GM21825 (cell line): ENCODE data around the gene ZNF44.

Source experiments
- ATAC-seq: cut with Tn5 transposase; IDR thresholded peaks from one replicate; pipeline ENCODE4 v1.9.1; 2021; ENCODE audit warnings: mild to moderate bottlenecking, moderate library complexity; ENCODE audit not compliant: unreplicated experiment

ZNF44 gene

DNA sequence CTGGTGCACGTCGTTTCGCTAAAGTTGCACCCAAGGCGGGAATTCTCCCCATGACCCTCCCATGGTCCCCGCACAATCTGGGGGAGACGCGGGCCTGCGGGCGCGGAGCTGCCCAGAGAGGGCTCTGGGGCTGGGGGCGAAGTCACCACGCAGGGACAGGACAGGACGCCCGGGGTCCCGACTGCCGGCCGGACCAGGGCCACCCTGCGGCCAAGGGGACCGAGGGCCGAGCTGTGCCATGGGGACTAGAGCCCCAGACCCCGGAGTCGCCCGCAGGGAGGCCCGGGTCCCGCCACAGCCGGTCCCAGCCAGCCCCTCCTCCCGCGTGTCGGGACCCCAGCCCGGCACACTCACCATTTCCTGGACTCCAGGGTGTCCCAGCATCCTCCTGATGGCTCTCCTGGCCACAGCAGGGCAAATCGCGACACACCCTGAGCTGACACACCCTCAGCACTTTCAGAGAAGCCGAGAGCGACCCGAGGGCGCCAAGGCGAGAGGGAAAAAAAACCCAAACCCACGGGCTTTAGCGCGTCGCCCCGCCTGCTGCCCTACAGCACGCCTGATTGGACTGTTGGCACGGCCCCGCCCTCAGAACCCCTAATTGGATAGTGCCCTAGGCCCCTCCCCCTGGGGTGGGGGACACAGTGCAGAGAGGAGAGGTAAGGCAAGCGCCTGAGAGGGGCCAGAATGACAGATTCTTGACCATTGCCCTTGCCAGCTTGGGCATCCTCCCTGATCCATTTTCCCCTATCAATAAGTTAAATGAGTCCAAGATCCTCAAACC lies 28.6 kb downstream of the ZNF44 start:
- ATAC-seq = no peak

DNA sequence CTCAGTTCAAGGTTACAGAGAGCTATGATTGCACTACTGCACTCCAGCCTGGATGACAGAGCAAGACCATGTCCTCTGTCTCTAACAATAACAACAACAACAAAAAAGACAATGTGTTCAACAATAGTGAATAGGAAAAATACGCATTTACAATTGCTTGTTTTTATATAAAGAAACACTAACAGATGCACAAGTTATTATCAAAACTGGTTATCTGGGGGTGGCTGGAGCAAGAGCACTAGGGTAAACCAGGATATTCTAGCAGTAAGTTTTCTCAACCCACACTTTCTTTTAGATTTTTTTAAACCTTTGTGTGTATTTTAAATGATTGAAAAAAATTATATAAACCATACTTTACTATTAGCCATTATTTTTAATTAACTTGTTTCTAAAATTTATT lies 33.1 kb downstream of the ZNF44 start:
- ATAC-seq = no peak

DNA sequence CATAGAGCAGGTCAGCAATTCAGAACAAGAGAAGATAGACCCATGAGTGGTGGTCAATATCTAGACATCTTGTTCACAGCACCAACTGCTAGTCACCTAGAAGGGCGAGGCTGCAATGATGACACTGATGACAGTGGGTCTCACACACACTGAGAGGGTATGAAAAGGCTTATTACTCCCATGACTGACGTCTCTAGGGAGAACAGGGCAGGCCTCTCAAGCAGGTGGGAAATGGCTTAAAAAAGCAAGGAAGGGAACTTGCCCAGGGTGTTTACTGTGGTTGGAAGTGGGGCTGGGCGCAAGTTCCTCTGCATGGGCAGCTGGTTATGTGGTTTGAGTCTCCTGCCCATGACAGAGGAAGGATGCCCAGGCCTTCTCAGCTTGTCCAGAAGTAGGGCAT lies 33.8 kb downstream of the ZNF44 start:
- no peak for ATAC-seq

DNA sequence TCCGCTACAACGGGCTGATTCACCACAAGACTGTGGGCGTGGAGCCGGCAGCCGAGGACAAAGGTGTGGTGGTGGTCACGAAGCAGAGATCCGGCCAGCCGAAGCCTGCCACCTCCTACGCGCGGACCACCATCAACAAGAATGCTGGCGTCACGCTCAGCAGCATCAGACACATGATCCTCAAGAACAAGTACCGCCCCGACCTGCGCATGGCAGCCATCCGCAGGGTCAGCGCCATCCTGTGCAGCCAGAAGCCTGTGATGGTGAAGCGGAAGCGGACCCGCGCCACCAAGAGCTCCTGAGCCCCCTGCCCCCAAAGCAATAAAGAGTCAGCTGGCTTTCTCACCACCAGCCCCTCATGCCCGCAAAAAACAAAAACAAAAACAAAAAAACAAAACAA lies 34.4 kb downstream of the ZNF44 start:
- ATAC-seq = no peak

DNA sequence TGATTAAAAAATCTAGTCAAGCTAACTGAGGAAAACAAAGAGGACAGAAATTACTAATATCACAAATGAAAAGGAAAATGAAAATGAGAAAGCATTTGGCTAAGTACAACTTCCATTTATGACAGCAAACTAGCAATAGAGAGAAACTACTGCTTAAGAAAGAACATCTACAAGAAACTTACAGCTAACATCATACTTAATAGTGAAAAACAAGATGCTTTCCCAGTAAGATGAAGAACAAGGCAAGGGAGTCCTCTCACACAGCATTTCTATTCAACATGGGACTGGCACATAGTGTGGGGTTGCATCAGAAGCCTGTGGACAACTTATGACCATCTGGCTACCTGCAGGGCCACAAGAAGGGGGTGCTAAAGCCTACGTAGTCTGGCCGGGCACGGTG lies 39.3 kb downstream of the ZNF44 start:
- ATAC-seq = no peak

DNA sequence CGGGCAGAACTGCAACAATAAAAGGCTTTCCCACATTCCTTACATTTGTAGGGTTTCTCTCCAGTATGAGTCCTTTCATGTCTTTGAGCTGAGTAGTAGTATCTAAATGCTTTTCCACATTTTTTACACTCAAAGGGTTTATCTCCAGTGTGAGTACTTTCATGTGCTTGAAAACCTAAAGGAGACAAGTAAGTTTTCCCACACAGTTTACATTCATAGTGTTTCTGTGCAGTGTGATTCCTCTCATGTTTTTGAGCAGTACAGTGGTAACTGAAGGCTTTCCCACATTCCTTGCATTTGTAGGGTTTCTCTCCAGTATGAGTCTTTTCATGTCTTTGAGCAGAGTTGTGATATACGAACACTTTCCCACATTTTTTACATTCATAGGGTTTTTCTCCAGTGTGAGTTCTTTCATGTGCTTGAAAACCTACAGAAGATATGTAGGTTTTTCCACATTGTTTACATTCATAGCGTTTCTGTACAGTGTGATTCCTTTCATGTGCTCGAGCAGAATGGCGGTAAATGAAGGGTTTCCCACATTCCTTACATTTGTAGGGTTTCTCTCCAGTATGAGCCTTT lies 47.0 kb downstream of the ZNF44 start:
- ATAC-seq = no peak

DNA sequence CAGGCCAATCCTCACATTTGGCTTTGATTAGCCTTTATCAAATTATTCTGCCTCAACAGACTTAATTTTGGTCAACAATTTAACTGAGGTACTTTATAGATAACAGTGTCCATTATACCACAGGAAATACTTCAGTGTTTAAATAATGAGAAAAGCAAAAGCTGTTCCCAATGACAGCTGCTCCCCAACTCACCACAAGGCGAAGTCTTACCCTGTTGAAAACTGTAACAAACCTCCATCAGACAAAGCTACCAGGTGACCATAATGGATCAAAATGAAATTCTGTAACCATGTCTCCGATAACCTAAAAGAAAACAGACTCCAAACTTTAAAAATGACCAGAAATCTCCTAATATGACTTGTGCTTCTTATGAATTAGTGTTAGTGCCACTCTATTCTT lies 50.3 kb downstream of the ZNF44 start:
- ATAC-seq = no peak

DNA sequence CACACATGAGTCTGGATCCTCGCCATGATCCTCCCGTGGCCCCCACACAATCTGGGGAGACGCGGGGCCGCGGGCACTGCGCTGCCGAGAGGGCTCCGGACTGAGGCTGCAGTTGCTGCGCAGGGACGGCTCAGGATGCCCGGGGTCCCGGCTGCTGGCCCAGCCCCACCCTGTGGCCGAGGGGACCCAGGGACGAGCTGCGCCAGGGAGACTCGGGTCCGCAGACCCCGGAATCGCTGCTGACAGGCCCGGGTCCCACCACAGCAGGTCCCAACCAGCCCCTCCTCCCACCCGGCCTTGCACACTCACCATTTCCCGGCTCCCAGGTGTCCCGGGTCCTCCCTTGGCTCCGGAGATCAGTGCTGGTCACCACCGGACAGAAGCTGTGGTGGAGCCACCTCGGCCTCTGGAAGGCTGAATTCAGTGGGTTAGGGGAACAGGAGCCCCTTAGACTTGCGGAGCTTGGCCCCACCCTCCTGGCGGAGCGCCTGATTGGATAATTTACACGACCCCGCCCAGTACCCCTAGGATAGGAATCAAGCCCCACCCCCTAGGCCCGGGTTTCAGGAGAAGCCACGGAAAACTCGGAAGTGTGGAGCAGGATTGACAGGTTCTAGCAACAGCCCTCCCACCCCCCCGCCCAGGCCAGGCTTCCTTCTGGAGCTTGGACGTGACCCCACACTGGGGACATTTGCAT lies 57.4 kb downstream of the ZNF44 start:
- ATAC-seq = no peak

DNA sequence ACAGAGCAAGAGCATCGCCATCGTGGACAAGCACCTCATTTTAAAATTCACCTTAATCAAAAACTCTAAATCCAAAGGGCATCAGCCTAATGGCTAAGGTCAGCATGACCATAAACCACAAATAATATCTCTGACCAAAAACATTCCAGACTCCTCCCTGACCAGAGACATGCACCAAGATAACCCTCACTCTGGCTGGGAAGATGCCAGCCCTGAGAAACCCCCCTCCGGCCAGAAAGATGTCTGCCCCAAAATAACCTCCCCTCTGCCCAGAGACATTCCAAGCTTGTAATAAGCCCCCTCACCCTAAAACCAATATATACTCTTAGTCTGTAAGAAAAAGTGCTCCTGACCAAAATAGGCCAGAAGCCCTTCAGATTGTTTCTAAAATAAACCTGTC lies 61.7 kb downstream of the ZNF44 start:
- ATAC-seq = no peak

DNA sequence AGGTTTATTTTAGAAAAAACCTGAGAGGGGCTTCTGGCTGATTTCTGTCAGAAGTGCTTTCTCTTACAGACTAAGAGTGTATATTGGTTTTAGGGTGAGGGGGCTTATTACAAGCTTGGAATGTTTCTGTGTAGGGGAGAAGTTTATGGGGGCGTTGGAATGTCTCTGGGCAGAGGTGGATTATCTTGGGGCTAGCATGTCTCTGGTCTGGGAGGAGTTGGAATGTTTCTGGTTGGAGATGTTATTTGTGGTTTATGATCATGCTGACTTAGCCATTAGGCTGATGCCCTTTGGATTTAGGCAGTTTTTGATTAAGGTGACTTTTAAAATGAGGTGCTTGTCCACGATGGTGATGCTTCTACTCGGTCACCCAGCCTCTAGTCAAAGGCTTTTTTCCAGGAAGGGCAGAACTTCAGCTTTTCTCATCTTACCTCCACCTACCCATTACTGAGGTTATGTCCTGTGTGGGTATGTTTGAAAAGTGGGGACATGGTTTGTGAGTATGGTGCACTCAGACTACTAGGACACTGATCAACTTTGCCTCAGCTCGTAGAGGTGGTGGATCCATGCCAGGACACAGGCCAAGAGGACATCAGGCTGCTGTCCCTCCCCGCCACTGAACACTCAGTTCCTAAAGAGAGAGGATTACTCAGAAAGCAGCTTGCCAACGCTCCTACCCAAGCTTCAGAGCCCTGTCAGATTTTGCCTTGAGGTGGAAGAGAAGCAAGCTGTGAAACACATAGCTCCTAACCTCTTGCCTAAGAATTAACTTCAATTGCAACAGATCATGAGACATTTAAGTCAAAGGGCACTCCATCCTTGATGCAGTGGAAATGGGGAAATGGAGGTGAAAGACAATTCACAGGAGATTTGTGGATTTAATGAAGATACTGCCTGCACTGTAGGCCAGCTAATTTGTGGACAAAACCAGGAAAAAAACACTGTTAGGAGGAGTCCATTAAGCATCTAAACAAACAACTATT lies 63.6 kb downstream of the ZNF44 start:
- no peak for ATAC-seq

DNA sequence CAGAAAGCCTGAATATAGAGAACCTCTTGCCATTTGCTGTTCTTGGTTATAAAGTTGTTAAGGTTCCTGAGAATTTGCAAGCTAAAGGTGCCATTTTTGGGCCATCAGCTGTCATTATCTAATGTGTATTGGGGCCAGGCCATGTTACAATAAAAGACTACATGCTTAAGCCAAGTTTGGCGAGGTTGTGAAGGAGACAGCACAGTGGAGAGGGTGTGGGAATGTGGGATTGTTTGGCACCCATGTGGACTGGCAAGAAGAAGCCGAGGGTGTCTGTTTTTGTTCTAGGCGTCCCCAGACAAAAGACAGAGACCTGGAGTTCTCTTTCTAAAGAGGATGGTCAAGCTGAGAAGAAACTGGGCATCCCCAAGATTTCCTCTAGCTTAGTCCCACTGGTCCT lies 64.7 kb downstream of the ZNF44 start:
- ATAC-seq = no peak

DNA sequence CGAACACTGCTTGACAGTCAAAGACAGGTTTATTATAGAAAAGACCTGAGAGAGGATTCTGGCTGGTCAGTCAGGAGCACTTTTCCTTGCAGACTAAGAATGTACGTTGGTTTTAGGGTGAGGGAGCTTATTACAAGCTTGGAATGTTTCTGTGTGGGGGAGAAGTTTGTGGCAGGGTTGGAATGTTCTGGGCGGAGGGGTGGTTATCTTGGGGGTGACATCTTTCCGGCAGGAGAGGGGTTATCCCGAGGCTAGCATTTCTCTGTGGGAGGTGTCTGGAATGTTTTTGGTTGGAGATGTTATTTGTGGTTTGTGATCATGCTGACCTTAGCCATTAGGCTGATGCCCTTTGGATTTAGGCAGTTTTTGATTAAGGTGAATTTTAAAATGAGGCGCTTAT lies 70.0 kb downstream of the ZNF44 start:
- ATAC-seq = no peak

DNA sequence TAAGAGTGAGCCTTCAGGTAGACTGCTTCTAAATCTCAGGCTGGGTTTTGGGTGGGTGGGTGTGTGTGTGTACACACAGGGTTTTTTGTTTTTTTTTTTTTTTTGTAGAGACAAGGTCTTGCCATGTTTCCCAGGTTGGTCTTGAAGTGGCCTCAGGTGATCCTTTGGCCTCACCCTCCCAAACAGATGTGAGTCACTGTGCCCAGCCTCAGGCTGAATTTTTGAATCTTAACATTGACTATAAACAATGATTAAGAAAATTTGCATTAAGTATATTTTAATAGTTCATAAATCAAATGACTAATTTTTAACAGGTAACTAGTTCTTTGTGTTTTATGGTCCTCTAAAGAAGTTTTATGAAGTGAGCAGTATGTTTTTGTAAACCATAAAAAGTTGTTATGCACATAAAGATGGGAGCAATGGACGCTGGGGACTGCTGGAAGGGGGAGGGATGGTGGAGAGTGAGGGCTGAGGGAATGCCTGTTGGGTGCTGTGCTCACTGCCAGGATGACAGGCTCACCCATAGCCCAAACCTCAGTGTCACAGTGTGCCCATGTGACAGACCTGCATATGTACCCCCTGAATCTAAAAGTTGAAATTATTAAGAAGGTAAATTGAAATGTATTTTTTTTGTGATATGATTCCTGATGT lies 71.6 kb downstream of the ZNF44 start:
- no peak for ATAC-seq
